HCT116 (cell line): Measurements from ENCODE around the gene SUCLG2. TPM values are rescaled to one million over a fixed set of nuclear protein-coding genes. Genes with fewer than 3 reads are reported as not detected.

Source experiments
- ATAC-seq: fragments of 200-7000 bp; cut with Tn5 transposase; 2 replicates; pipeline ENCODE4 v1.9.1; 2020; ENCODE audit warnings: mild to moderate bottlenecking, moderate library complexity
- BruUV-seq: library from RNA; stranded (reverse); fragments of 400-500 nt; replicated peaks from 2 replicates; lab custom pipeline; 2021; lab: Mats Ljungman, UMichigan
- CTCF ChIA-PET: fragments of 300-600 bp; sonication (Branson Sonifier 250); formaldehyde crosslinking; loops from one replicate; lab custom pipeline; 2021; ENCODE audit warnings: antibody characterized with exemption; lab: Charles Lee
- POLR2A ChIA-PET: fragments of 300-600, 350-600 bp; sonication (Branson Sonifier 250); formaldehyde crosslinking; loops from one replicate; lab custom pipeline; 2021; ENCODE audit warnings: antibody characterized with exemption; lab: Charles Lee
- RAD21 ChIA-PET, 2 experiments: fragments of 300-600 bp; sonication (Branson Sonifier 250); formaldehyde crosslinking; loops; one replicate each; lab custom pipeline; 2023; ENCODE audit warnings: low total read pairs in 2 of 2; ENCODE audit not compliant: uncharacterized antibody in 2 of 2, unreplicated experiment in 2 of 2, low non-redundant PET in 1 of 2; lab: Charles Lee
- DNase-seq: peaks from one replicate; pipeline ENCODE4 v3.0.0-alpha.2; 2010; ENCODE audit warnings: low read depth, low spot score
- H2AFZ ChIP-seq: fragments of 200-600 bp; shearing (Covaris generic), sonication (generic); 2 replicates; pipeline ENCODE4 v1.6.1; 2017; ENCODE audit warnings: low read depth, mixed run types, mixed read lengths, antibody characterized with exemption, low read length; ENCODE audit not compliant: poor library complexity, severe bottlenecking
- H3K27ac ChIP-seq: 2 replicates; pipeline ENCODE4 v1.5.1; 2012; ENCODE audit warnings: low read depth, low read length
- H3K27me3 ChIP-seq: fragments of 200-600 bp; sonication (generic); 2 replicates; pipeline ENCODE4 v1.6.1; 2016; ENCODE audit warnings: mixed run types, low read length, mixed read lengths; ENCODE audit not compliant: insufficient read depth
- H3K36me3 ChIP-seq, 2 experiments: fragments of 200-500 bp in 1 of 2; fragments of 200-600 bp in 1 of 2; sonication (Bioruptor generic) in 1 of 2; sonication (generic) in 1 of 2; 2 replicates each; pipeline versions ENCODE4 v1.5.1 to v1.6.1; 2014 to 2016; ENCODE audit warnings: low read length in 2 of 2, inconsistent platforms in 1 of 2, mixed read lengths in 1 of 2, mixed run types in 1 of 2; ENCODE audit not compliant: insufficient read depth in 2 of 2, control insufficient read depth in 1 of 2
- H3K4me1 ChIP-seq, 2 experiments: fragments of 200-600 bp in 1 of 2; sonication (generic) in 1 of 2; 2 replicates each; pipeline versions ENCODE4 v1.5.1 to v1.6.1; 2012 to 2017; ENCODE audit warnings: low read length in 2 of 2, inconsistent platforms in 1 of 2, mild to moderate bottlenecking in 1 of 2, mixed read lengths in 1 of 2, mixed run types in 1 of 2, moderate library complexity in 1 of 2; ENCODE audit not compliant: insufficient read depth in 2 of 2, control insufficient read depth in 1 of 2
- H3K4me2 ChIP-seq: fragments of 200-600 bp; sonication (generic); 2 replicates; pipeline ENCODE4 v1.6.1; 2017; ENCODE audit warnings: mixed run types, low read length, mixed read lengths
- H3K4me3 ChIP-seq, 2 experiments: fragments of 200-600 bp in 1 of 2; sonication (generic) in 1 of 2; replicated peaks in 1 of 2; 2 replicates each; pipeline ENCODE4 v1.5.1; 2011 to 2016; ENCODE audit warnings: low read length in 2 of 2, control low read depth in 1 of 2, low read depth in 1 of 2, mild to moderate bottlenecking in 1 of 2, mixed read lengths in 1 of 2, mixed run types in 1 of 2
- H3K79me2 ChIP-seq: fragments of 200-600 bp; sonication (generic); 2 replicates; pipeline ENCODE4 v1.6.1; 2017; ENCODE audit warnings: mild to moderate bottlenecking, mixed run types, low read length, moderate library complexity, mixed read lengths; ENCODE audit not compliant: insufficient read depth
- H3K9ac ChIP-seq: fragments of 200-600 bp; sonication (generic); 2 replicates; pipeline ENCODE4 v1.6.1; 2016; ENCODE audit warnings: low read length, mixed read lengths
- H3K9me2 ChIP-seq: fragments of 200-600 bp; sonication (generic), shearing (Covaris generic); 2 replicates; pipeline ENCODE4 v1.6.1; 2017; ENCODE audit warnings: mixed run types, mild to moderate bottlenecking, moderate library complexity; ENCODE audit not compliant: insufficient read depth
- H3K9me3 ChIP-seq, 2 experiments: fragments of 200-500 bp in 1 of 2; fragments of 200-600 bp in 1 of 2; sonication (Bioruptor generic) in 1 of 2; sonication (generic) in 1 of 2; 2 replicates each; pipeline ENCODE4 v1.6.1; 2014 to 2017; ENCODE audit warnings: low read length in 2 of 2, mixed read lengths in 2 of 2, inconsistent platforms in 1 of 2, low read depth in 1 of 2, mild to moderate bottlenecking in 1 of 2, mixed run types in 1 of 2, moderate library complexity in 1 of 2; ENCODE audit not compliant: control insufficient read depth in 1 of 2, insufficient read depth in 1 of 2
- H4K20me1 ChIP-seq: fragments of 200-600 bp; sonication (generic), shearing (Covaris generic); 2 replicates; pipeline ENCODE4 v1.6.1; 2017; ENCODE audit warnings: mixed run types, mild to moderate bottlenecking, moderate library complexity; ENCODE audit not compliant: insufficient read depth
- ATF3 ChIP-seq: IDR thresholded peaks from 2 replicates; pipeline ENCODE4 v1.6.1; 2012
- CEBPB ChIP-seq: IDR thresholded peaks from 2 replicates; pipeline ENCODE4 v1.6.1; 2012; ENCODE audit warnings: low read depth
- EGR1 ChIP-seq: IDR thresholded peaks from 2 replicates; pipeline ENCODE4 v1.6.1; 2012; ENCODE audit warnings: low read depth
- EZH2phosphoT487 ChIP-seq: fragments of 200-600 bp; IDR thresholded peaks from 2 replicates; pipeline ENCODE4 v1.6.1; 2018; ENCODE audit warnings: antibody characterized with exemption, borderline replicate concordance
- FOSL1 ChIP-seq: IDR thresholded peaks from 2 replicates; pipeline ENCODE4 v1.6.1; 2012; ENCODE audit warnings: low read depth
- JUND ChIP-seq: IDR thresholded peaks from 2 replicates; pipeline ENCODE4 v1.6.1; 2012
- MAX ChIP-seq: IDR thresholded peaks from 2 replicates; pipeline ENCODE4 v1.6.1; 2012
- POLR2A ChIP-seq: IDR thresholded peaks from 2 replicates; pipeline ENCODE4 v1.7.0; 2011; ENCODE audit warnings: borderline replicate concordance; ENCODE audit not compliant: insufficient read depth, insufficient read length; ENCODE audit errors: extremely low read depth
- POLR2AphosphoS5 ChIP-seq: IDR thresholded peaks from 2 replicates; pipeline ENCODE4 v1.6.1; 2011; ENCODE audit warnings: mild to moderate bottlenecking, low read depth, low read length, moderate library complexity
- REST ChIP-seq: IDR thresholded peaks from 2 replicates; pipeline ENCODE4 v1.6.1; 2012; ENCODE audit warnings: low read depth
- SIN3A ChIP-seq: IDR thresholded peaks from 2 replicates; pipeline ENCODE4 v1.6.1; 2012; ENCODE audit warnings: low read depth
- SP1 ChIP-seq: IDR thresholded peaks from 2 replicates; pipeline ENCODE4 v1.6.1; 2012; ENCODE audit warnings: low read depth
- SRF ChIP-seq: IDR thresholded peaks from 2 replicates; pipeline ENCODE4 v1.6.1; 2012; ENCODE audit warnings: low read depth
- TCF7L2 ChIP-seq: IDR thresholded peaks from 2 replicates; pipeline ENCODE4 v1.7.0; 2011; ENCODE audit warnings: borderline replicate concordance, inconsistent platforms; ENCODE audit not compliant: insufficient read depth, insufficient read length; ENCODE audit errors: extremely low read depth
- ZBTB33 ChIP-seq: IDR thresholded peaks from 2 replicates; pipeline ENCODE4 v1.6.1; 2011; ENCODE audit warnings: mild to moderate bottlenecking, low read length, moderate library complexity; ENCODE audit not compliant: insufficient replicate concordance; ENCODE audit errors: extremely low read depth
- ZNF274 ChIP-seq: fragments of 200-500 bp; sonication (Bioruptor generic); IDR thresholded peaks from 2 replicates; pipeline ENCODE4 v1.6.1; 2014; ENCODE audit warnings: mild to moderate bottlenecking, low read depth, low read length, inconsistent platforms
- intact Hi-C: fragments of 100-400 bp; cut with micrococcal nuclease; formaldehyde crosslinking; loops from 2 replicates; pipeline ENCODE4 v1.10.0; 2022
- total RNA-seq: library from RNA; stranded (reverse); gene quantifications from one replicate; pipeline ENCODE4 v1.2.1, GENCODE V29; 2021; ENCODE audit not compliant: unreplicated experiment

SUCLG2 gene
- total RNA-seq, 1 experiment from 2014 or later: 49.2 TPM

GRCh38 chr3:67361770-67362169 is 292.6 kb downstream of the SUCLG2 start:
- Histone ChIP-seq H3K27ac (no peak overlapping the region), H3K9me2 (no peaks in the 10 kb centered on the region), H3K27me3 (no peaks in the 10 kb centered on the region), H3K4me1 (peaks cover 0 to 10% of the 10 kb centered on the region in 2 experiments; a peak in 2 of 4 replicates), H2AFZ (no peak overlapping the region), H3K36me3 (no peaks in the 10 kb centered on the region), H3K4me2 (no peak overlapping the region), H4K20me1 (no peaks in the 10 kb centered on the region), H3K9ac (no peak overlapping the region), H3K9me3 (no peaks in the 10 kb centered on the region), H3K4me3 (no peak overlapping the region), H3K79me2 (no peaks in the 10 kb centered on the region)
- no TSS peak for BruUV-seq
- intact Hi-C loops: no loop called here
- ChIA-PET CTCF (interaction anchor here (1.6 kb wide), 1 partner anchor 20 kb away, joined by 3 read pairs; no protein-coding TSS in a partner anchor), RAD21 (no interaction called here), POLR2A (no interaction called here)
- no peak for TF ChIP-seq POLR2AphosphoS5
- TF ChIP-seq ZNF274: no peak
- TF ChIP-seq SRF: no peak
- no peak for TF ChIP-seq TCF7L2
- no peak for TF ChIP-seq FOSL1
- TF ChIP-seq ZBTB33: no peak
- no peak for TF ChIP-seq POLR2A
- ATAC-seq (no peak), DNase-seq (no peak)

GRCh38 chr3:67361323-67361722 is 293.1 kb downstream of the SUCLG2 start:
- Histone ChIP-seq H4K20me1 (no peaks in the 10 kb centered on the region), H3K4me3 (no peak overlapping the region), H3K79me2 (no peaks in the 10 kb centered on the region), H3K27me3 (no peaks in the 10 kb centered on the region), H3K9ac (no peak overlapping the region), H3K9me2 (no peaks in the 10 kb centered on the region), H3K27ac (no peak overlapping the region), H3K36me3 (no peaks in the 10 kb centered on the region), H3K4me2 (no peak overlapping the region), H3K4me1 (peaks cover 0 to 10% of the 10 kb centered on the region in 2 experiments; a peak in 2 of 4 replicates), H2AFZ (no peak overlapping the region), H3K9me3 (no peaks in the 10 kb centered on the region)
- ChIA-PET RAD21 (no interaction called here), POLR2A (no interaction called here), CTCF (no interaction called here)
- intact Hi-C loops: no loop called here
- BruUV-seq: no TSS peak
- DNase-seq (no peak), ATAC-seq (no peak)
- TF ChIP-seq EZH2phosphoT487 (no peak), TCF7L2 (no peak), POLR2A (no peak), ATF3 (no peak), MAX (no peak), REST (no peak), EGR1 (no peak), SP1 (no peak), JUND (no peak), CEBPB (no peak), SIN3A (no peak), POLR2AphosphoS5 (no peak)
